Lower lobe of right lung (tissue), 2 donors: ENCODE results near the gene VASH1. TPM values are rescaled to one million over a fixed set of nuclear protein-coding genes. Genes with fewer than 3 reads are reported as not detected.

ENCODE experiments used
- ATAC-seq, 2 donors: fragments of 200-7000 bp; cut with Tn5 transposase; one replicate each; pipeline ENCODE4 v1.9.1; 2020 to 2022; ENCODE audit warnings: mild to moderate bottlenecking in 2 of 2, moderate library complexity in 2 of 2
- DNase-seq: peaks from one replicate; pipeline ENCODE4 v3.0.0-alpha.2; 2020
- H3K27ac ChIP-seq: fragments of 200-600 bp; one replicate; pipeline ENCODE4 v1.8.0; 2022
- H3K27me3 ChIP-seq: fragments of 200-600 bp; one replicate; pipeline ENCODE4 v1.8.0; 2022; ENCODE audit warnings: low read depth
- H3K36me3 ChIP-seq: fragments of 200-600 bp; one replicate; pipeline ENCODE4 v1.8.0; 2022; ENCODE audit warnings: mild to moderate bottlenecking
- H3K4me1 ChIP-seq: fragments of 200-600 bp; one replicate; pipeline ENCODE4 v1.8.0; 2022
- H3K4me3 ChIP-seq: fragments of 200-600 bp; one replicate; pipeline ENCODE4 v1.8.0; 2022; ENCODE audit warnings: mild to moderate bottlenecking
- H3K9me3 ChIP-seq: fragments of 200-600 bp; one replicate; pipeline ENCODE4 v1.8.0; 2022
- intact Hi-C: fragments of 100-400 bp; cut with DNase I; formaldehyde crosslinking; loops from one replicate; pipeline ENCODE4 v1.11.0; 2022
- total RNA-seq: library from RNA; stranded (reverse); fragmentation: NEBNext Ultra II Directional; extraction: Animal tissue kit (Norgen Biotek cat#: 25700); gene quantifications from one replicate; pipeline ENCODE4 v1.2.1, GENCODE V29; 2021
- TF ChIP-seq, protein P1 (sequence below): fragments of 200-600 bp; IDR thresholded peaks from one replicate; pipeline ENCODE4 v1.8.0; 2022; ENCODE audit warnings: antibody characterized with exemption, mild to moderate bottlenecking
- donor health status: DM: no; HTN: yes; CAD: no; lungs with severe emphysema.

VASH1 gene
- total RNA-seq, 1 donor from 2014 or later = 51.7 TPM

DNA sequence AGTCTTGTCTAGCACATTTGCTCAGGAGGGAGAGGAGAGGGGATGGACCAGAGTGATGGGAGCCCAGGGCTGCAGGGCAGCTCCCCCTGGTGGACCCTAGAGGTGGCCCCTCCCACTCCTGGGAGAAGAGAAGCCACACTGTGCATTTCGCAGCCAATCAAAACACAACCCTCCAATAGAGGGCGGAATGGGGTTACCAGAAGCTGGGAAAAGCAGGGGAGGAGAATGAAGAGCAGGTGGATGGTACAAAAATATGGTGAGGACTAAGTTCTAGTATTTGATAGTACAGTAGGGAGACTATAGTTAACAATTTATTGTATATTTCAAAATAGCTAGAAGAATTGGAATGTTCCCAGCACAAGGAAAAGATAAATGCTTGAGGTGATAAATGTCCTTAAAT is 23.6 kb downstream of the VASH1 start:
- peak; percentile 72 for DNase-seq
- TF ChIP-seq, protein P1, sequence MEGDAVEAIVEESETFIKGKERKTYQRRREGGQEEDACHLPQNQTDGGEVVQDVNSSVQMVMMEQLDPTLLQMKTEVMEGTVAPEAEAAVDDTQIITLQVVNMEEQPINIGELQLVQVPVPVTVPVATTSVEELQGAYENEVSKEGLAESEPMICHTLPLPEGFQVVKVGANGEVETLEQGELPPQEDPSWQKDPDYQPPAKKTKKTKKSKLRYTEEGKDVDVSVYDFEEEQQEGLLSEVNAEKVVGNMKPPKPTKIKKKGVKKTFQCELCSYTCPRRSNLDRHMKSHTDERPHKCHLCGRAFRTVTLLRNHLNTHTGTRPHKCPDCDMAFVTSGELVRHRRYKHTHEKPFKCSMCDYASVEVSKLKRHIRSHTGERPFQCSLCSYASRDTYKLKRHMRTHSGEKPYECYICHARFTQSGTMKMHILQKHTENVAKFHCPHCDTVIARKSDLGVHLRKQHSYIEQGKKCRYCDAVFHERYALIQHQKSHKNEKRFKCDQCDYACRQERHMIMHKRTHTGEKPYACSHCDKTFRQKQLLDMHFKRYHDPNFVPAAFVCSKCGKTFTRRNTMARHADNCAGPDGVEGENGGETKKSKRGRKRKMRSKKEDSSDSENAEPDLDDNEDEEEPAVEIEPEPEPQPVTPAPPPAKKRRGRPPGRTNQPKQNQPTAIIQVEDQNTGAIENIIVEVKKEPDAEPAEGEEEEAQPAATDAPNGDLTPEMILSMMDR = peak; percentile 82
- no peak overlapping the region for H3K4me3 ChIP-seq
- H3K9me3 ChIP-seq = no peaks in the 10 kb centered on the region
- H3K36me3 ChIP-seq = peaks cover 91% of the 10 kb centered on the region
- intact Hi-C loops = no loop called here
- H3K4me1 ChIP-seq = peaks cover 39% of the 10 kb centered on the region
- peak; percentile 85 to 91 for ATAC-seq
- no peak overlapping the region for H3K27ac ChIP-seq
- H3K27me3 ChIP-seq = no peaks in the 10 kb centered on the region

DNA sequence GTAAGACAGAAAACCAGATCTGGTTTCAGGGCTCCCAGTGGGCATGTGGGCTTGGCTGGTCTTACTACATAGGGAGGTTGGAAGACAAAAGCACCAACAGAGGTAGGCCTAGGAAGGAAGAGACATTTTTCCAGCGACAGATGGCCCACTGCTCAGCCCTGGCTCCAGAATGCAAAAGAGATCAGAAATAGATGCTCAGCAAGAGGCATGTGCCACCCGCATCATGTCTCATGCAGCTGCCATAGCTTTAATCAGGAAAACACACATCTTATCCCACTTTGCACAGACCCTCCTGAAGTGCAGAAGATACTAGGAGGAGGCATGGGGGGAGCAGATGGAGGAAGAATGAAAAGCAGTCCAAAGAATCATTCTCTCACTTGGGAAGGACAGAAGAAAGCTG is 25.3 kb downstream of the VASH1 start:
- Histone ChIP-seq H3K4me1 (peaks cover 30% of the 10 kb centered on the region), H3K4me3 (no peak overlapping the region), H3K27me3 (no peaks in the 10 kb centered on the region), H3K9me3 (no peaks in the 10 kb centered on the region), H3K36me3 (peaks cover 97% of the 10 kb centered on the region), H3K27ac (no peak overlapping the region)
- DNase-seq (no peak), ATAC-seq (no peak)
- intact Hi-C loops = no loop called here
- TF ChIP-seq, protein P1 = no peak

DNA sequence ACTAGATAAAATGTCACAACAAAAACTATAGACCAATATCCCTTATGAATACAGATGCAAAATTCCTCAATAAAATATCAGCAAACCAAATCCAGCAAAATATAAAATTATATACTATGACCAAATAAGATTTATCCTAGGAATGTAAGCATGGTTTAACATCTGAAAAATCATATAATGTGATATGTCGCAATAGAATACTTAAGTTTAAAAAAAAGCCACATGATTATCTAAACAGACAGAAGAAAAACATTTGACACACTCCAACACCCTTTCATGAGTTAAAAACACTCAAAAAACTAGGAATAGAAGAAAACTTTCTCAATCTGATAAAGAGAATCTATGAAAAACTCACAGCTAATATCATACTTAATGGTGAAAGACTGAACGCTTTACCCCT is 31.2 kb downstream of the VASH1 start:
- DNase-seq (no peak), ATAC-seq (no peak)
- Histone ChIP-seq H3K4me3 (no peak overlapping the region), H3K27ac (no peak overlapping the region), H3K36me3 (peaks cover 73% of the 10 kb centered on the region), H3K4me1 (no peaks in the 10 kb centered on the region), H3K27me3 (no peaks in the 10 kb centered on the region), H3K9me3 (no peaks in the 10 kb centered on the region)
- intact Hi-C loops = no loop called here
- TF ChIP-seq, protein P1 = no peak

- TF ChIP-seq, protein P1 = no peak
- intact Hi-C loops = no loop called here
- no peaks in the 10 kb centered on the region for H3K27me3 ChIP-seq
- H3K36me3 ChIP-seq = peaks cover 73% of the 10 kb centered on the region
- H3K27ac ChIP-seq = no peak overlapping the region
- no peak overlapping the region for H3K4me3 ChIP-seq
- ATAC-seq (no peak), DNase-seq (no peak)
- H3K4me1 ChIP-seq = no peaks in the 10 kb centered on the region
- no peaks in the 10 kb centered on the region for H3K9me3 ChIP-seq
Observed at GRCh38 chr14:76793324-76793723, 32.1 kb downstream of the VASH1 start.

DNA sequence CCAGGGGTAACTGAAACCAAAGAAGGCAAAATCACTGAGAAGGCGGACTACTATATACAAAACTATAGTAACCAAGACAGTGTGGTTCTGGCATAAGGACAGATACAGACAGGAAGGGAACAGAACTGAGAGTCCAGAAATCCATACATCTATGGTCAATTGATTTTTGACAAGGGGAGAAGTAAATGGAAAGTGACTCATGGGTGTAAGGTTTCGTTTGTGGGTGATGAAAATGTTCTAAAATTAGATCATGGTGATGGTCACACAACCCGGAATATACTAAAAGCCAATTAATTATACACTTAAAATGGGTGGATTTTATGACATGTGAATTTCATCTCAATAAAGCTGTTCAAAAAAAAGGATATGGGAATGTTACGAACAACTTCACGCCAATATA is 32.7 kb downstream of the VASH1 start:
- intact Hi-C loops = no loop called here
- peaks cover 73% of the 10 kb centered on the region for H3K36me3 ChIP-seq
- DNase-seq (no peak), ATAC-seq (no peak)
- no peaks in the 10 kb centered on the region for H3K9me3 ChIP-seq
- no peaks in the 10 kb centered on the region for H3K27me3 ChIP-seq
- H3K4me1 ChIP-seq = no peaks in the 10 kb centered on the region
- H3K27ac ChIP-seq = no peak overlapping the region
- TF ChIP-seq, protein P1 = no peak
- no peak overlapping the region for H3K4me3 ChIP-seq

DNA sequence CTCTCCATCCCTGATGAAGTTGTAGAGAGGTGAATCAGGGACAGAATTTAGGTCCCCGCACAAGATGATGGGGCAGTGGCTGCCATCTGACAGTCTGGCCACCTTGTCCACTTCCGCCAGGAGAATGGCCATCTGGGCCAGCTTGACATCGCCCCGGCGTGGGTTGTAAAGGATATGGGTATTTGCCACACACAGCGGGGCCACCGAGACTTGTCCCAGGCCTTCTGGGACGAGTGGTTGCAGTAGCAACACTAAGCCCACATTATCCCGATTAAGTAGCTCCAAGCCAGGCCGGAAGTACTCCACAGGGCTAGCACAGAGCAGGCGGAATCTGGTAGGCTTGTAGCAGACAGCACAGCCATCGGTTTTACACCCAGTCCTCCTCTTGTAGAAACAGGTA is 45.2 kb downstream of the VASH1 start:
- DNase-seq = no peak
- TF ChIP-seq, protein P1 = no peak
- Histone ChIP-seq H3K4me1 (peaks cover 16% of the 10 kb centered on the region), H3K9me3 (no peaks in the 10 kb centered on the region), H3K27ac (no peak overlapping the region), H3K36me3 (peaks cover 74% of the 10 kb centered on the region), H3K4me3 (no peak overlapping the region), H3K27me3 (no peaks in the 10 kb centered on the region)
- intact Hi-C loops = no loop called here
- no peak for ATAC-seq
